GM04504 (cell line): ENCODE results near the gene SYT1.
"Not testable (repeated sequence)": the region's sequence is repeated elsewhere in the genome, so short reads cannot be mapped to it uniquely, and the experiment has no call there.

ENCODE experiments used
- DNase-seq: peaks from one replicate; pipeline ENCODE4 v3.0.0-alpha.2; 2012; ENCODE audit warnings: low read depth

Gene SYT1

DNA sequence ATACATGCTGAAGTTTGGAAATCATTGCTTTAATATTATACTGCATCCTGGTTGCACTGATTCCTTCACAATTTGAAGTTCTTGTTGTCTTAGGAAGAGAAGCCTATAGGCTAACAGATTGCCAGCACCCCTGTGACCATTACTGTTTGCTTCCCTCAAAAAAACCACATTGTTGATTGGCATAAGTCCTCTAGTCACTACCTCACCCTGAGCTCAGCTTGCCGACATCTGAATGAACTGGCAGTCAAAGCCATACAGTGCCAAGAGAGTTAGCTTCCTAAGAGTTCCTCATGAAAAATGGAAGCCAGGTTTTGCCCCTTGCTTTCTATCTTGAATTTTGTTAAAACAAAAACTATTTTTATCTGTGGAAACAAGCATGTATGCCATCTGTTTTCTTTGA is 276.1 kb downstream of the SYT1 start:
- DNase-seq, result no peak

GRCh38 chr12:79141776-79142175 is 277.2 kb downstream of the SYT1 start:
- DNase-seq, result no peak

GRCh38 chr12:79143803-79144202 is 279.2 kb downstream of the SYT1 start:
- no peak for DNase-seq

GRCh38 chr12:79151956-79152355 is 287.4 kb downstream of the SYT1 start:
- DNase-seq, result no peak

DNA sequence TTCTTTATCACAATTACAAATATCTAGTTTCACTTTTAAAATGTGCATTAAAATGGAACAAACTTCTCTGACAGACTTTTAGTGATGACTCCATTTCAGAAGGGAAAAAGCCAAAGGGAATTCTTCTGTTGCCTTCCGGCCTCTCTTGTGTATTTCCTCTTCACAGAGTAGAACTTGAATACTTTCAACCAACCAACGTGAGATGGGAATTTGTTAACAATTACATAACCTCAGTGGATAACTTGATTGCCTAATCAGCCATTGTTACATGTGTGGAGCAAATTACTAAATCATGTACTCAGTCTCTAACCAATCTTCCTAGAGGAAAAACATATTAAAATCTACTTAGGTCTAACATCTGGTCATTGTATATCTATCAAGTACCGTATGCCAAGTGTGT is 291.1 kb downstream of the SYT1 start:
- no peak for DNase-seq

DNA sequence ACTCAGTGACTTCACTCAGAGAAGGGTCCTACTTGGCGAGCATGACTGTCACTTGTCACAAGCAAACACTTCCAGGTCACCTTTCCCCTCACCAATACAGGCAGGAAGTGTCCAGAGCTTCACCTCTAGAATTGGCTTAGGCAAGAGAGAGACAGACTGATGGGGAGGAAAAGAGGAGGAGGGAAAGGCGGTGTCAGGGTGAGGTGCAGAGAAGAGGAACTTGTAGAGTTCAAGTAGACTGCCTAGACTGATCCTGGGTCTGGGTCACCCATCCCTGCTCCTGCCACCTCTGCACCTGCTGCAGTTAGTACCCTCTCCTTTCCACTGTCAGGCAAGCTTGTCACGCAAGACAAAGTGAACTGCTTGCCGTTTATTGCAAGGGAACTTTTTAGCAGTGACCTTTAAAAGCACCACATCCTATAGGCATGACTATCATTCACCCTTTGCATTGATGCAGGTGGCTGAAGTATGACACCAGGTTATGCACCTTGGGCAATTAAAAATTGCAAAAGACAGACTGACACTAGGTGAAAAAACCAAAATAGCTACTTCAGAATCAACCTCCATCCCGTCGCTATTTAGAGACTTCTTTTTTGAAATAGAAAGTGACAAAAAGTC is 292.4 kb downstream of the SYT1 start:
- DNase-seq, result no peak

- DNase-seq, result no peak
These were observed 296.8 kb downstream of the SYT1 start for GRCh38 chr12:79161249-79161934.

DNA sequence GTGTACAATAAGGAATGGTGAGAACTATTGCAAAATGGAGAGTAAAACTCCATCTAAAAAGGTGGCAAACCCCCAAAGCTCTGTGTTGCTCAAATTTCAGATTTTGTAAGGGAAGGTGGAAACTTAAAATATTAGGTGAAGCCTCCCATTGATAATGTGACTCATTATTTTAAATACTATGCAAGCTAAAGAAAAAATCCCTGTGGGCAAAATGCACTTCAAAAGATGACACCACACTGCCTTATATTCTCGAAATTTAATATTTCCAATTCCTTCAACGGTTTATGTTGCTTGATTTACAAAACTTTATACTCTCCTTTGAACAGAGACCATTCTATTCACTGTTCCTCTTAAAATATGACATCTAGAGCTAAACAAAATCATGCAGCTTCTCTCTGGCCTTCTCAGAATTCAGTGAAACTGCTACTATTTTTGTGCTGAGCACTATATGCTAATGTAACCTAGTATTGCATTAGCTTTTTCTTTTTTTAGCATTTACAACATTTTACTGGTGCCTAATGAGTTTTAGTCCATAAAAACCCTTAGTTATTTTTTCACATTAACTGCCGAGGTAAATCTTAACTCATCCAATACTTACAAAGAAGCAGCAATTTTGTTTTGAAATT is 297.7 kb downstream of the SYT1 start:
- DNase-seq, result no peak

DNA sequence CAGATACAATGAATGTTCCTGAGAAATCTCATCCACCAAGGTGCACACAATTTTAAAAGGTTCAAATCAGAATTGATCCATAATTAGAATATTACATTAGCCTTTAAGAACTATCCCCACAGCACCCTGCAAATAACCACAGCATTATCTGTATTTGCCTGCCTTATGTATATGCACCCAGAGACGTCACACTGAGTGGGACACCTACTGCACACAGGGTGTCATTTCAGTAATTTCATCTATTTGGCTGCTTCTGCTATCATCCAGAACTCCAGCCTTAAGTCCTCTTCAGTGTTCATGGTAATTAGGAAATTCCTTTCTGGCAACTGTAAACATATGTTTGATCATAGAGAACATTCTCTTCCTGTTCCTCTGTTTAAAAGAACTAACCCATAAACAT is 298.4 kb downstream of the SYT1 start:
- no peak for DNase-seq

DNA sequence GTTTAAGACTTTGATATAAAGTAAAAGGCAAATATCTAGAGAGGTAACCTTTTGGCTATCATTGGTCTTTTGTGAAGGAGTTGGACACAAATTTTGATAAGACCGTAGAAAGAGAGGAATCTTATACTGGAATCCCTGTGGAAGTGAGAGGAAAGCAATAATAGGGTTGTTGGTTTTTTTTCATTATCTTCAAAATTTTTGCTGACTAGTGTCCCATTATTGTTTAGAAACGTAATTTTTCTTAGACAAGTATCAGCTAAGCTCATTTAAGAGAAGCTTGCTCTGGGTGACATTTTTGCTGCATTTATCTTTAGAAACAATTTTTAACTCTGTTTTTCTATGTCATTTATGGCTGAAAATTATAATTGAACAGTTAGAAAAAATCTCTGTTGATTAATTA is 300.3 kb downstream of the SYT1 start:
- no peak for DNase-seq

DNA sequence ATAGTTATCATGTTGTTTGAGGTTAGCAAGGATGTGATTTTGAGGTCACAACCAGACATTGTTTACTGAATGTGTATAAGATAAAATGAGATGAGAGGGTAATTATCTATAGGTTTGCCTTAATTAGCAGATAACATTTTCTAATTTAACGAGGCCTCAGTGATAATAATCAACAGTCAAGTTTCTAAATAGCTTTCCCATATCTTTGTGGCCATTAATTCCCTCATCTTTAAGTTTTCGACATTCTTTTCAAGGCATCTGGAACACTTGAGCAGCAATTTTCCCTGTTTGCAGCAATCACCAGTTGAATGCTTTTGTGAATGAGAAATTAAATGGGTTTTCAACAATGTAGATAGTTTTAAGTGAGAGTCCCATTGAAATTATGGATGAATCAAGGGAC is 304.1 kb downstream of the SYT1 start:
- no peak for DNase-seq

GRCh38 chr12:79174626-79175025 is 310.1 kb downstream of the SYT1 start:
- DNase-seq, result peak; percentile 20

DNA sequence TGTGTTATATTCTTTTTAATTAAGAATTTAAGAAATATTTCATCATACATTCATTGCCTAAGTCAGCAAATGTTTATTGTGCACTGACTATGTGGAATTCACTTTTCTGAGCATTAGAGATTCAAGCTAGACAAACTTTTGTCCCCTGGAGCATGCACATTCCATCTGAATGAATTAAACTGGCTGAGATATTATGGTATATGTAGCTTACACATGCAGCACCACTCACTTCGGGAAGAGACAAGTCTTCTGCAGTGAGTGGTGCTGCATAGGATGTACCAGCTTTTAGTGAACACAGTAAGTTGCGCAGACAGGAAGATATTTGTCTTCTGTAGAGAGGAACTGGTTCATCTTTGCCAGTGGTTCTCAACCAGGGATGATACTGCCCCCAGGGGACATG is 318.4 kb downstream of the SYT1 start:
- DNase-seq, result no peak

DNA sequence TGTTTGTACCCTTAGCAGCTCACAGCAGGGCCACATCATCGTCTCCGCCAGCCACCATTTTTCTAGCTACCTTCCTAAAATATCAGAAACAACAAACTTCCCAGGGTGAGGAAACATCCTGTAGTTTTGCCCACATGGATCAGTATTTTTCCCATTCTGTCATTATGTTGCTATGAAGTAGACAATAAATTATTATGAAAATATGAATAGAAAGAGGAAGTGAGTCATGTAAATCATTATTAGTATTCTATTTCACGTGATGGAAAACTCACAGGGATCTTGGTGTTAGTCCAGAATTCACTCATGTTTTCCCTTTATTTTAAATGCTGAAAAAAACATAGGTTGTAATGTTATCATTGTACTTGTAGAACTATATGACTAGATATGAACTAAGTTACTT is 319.4 kb downstream of the SYT1 start:
- DNase-seq, result no peak

- no peak for DNase-seq
These were observed 321.9 kb downstream of the SYT1 start for GRCh38 chr12:79186506-79186905.

DNA sequence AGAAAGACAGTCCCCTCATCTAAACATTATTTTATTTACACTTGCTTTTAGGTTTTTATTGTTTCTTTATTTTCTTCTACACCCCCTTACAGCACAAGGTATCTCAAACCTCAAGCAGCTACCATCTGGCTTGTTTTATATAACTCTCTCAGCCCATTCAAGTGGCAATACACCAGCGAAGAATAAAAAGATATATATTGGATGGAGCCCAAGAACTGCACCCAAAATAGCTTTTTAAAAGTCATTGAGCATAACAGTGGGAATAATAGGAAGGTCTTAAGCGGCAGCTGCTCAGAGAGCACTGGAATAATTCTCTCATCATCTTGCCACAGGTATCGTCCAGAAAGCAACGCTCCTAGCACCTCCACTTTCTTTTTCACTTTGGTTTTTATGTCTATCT is 322.5 kb downstream of the SYT1 start:
- DNase-seq, result no peak

DNA sequence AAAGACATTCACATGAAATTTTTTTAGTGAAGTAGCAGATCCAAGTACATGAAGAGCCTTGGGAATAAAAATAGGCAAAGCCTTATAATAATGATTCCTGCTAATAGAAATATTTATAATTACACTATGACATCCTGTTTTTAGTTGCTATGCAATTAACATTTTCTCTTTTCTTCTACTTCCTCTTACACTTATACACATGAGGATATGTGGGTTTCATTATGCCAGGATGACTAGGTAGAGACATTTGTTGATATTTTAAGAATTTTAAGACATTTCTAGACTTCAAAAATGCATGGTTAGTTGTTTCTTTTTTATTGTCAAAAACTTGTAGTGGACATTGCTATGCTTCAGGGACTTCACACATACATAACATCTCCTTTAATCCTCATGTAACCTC is 326.8 kb downstream of the SYT1 start:
- DNase-seq, result no peak

DNA sequence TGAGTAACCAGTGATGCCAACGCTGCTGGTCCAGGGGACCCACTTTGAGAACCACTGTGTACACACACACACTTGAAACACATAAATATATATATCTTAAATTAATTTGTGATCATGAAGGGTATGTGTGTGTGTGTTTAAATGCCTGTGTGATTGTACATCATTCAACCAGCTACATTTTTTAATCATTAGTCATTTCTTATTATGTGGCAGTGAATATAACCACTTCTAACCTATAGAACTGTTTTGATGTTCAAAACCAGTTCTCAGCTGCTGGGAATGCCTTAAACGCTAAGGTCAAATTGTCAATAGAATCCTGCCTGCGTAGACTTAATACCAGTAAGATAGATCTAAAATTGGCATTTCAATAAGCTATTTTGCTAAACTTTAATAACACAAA is 330.0 kb downstream of the SYT1 start:
- DNase-seq, result no peak

- DNase-seq, result no peak
These were observed 334.6 kb downstream of the SYT1 start for GRCh38 chr12:79199166-79199565.

- no peak for DNase-seq
These were observed 335.6 kb downstream of the SYT1 start for GRCh38 chr12:79200176-79200575.

DNA sequence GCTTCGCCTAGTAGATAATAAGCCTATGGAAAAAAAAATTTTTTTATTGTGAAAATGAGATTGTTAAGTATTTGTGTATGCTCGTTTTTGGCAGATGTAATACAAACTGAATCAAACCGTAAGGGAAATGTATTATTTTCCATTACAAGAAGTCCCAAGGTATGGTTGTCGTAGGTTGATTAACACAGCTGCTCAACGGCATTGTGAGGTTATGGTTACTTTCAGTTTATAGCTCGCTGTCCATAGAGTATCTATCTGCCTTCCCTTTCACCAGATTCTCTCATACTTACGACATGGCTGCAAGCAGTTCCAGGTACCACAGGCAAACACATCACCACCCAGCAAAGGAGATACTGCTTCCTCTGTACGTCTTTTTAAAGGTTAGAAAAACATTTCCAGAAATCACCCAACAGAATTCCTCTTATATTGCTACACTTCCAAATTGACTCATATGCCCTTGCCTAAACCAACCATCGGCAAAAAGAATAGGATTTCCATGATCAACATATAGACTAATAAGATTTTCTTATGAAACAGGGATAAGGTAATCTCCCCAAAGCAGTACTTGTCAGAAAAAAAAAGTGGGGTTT is 338.6 kb downstream of the SYT1 start:
- no peak for DNase-seq

- no peak for DNase-seq
These were observed 342.3 kb downstream of the SYT1 start for GRCh38 chr12:79206871-79207270.

GRCh38 chr12:79210403-79210802 is 345.8 kb downstream of the SYT1 start:
- not testable (repeated sequence) for DNase-seq
